Thoracic aorta (tissue), 2 donors: ENCODE results near the gene RIT2. TPM values are rescaled to one million over a fixed set of nuclear protein-coding genes. Genes with fewer than 3 reads are reported as not detected.

Source experiments
- ATAC-seq: fragments of 150-250 bp; one replicate; pipeline ENCODE4 v1.8.0; 2017; ENCODE audit warnings: low read depth; ENCODE audit not compliant: insufficient number of reproducible peaks, low FRiP score
- DNase-seq: peaks from one replicate; pipeline ENCODE4 v3.0.0-alpha.2; 2020; ENCODE audit warnings: low spot score
- H3K27ac ChIP-seq, 2 donors: fragments of 200-600 bp; sonication (generic); 1 replicate in 1 of 2; 2 replicates in 1 of 2; pipeline ENCODE4 v1.5.1; 2016; ENCODE audit warnings: mild to moderate bottlenecking in 2 of 2, moderate library complexity in 2 of 2
- H3K27me3 ChIP-seq: fragments of 200-600 bp; sonication (generic); replicated peaks from 2 replicates; pipeline ENCODE4 v1.6.0; 2016; ENCODE audit warnings: mild to moderate bottlenecking; ENCODE audit not compliant: insufficient read depth
- H3K36me3 ChIP-seq: fragments of 200-600 bp; sonication (generic); one replicate; pipeline ENCODE4 v1.5.1; 2016
- H3K4me1 ChIP-seq, 2 donors: fragments of 200-600 bp; sonication (generic); 1 replicate in 1 of 2; 2 replicates in 1 of 2; pipeline versions ENCODE4 v1.5.1 to v1.6.0; 2016; ENCODE audit warnings: low read depth in 2 of 2, mild to moderate bottlenecking in 1 of 2; ENCODE audit not compliant: control insufficient read depth in 1 of 2
- H3K4me3 ChIP-seq: fragments of 200-600 bp; sonication (generic); 2 replicates; pipeline ENCODE4 v1.5.1; 2016; ENCODE audit warnings: mild to moderate bottlenecking
- H3K9me3 ChIP-seq: fragments of 200-600 bp; sonication (generic); 2 replicates; pipeline ENCODE4 v1.5.1; 2016
- total RNA-seq, 2 donors: library from RNA; depleted of rRNA; stranded (reverse); fragments of >200 nt; gene quantifications; one replicate each; pipeline versions ENCODE4 v1.1.0 to v1.2.3, GENCODE V29; 2016
- TF ChIP-seq, protein P1 (sequence below): fragments of 200-600 bp; sonication (generic); IDR thresholded peaks from one replicate; pipeline ENCODE4 v1.5.1; 2019; ENCODE audit warnings: antibody characterized with exemption

Gene RIT2
- total RNA-seq, 2 donors from 2014 or later: not detected

DNA sequence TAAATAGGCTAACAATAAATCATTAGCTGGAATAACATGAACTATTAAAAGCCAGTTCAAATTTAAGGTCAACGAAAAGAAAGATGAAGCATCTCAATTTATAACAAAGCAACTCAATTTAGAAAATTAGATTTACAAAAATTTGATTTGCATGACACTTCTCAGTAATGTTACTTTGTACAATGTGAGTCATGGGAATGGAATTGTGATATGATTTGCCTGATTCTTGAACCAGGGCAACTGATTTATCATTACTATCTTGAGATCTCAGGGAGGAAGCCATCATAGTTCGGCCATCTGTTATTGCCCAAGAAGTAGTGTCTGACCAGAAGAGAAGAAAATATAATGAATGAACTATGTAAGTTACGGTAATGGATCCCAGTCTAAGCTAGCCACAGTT is 193.1 kb downstream of the RIT2 start:
- Histone ChIP-seq H3K4me3 (no peak overlapping the region), H3K27me3 (no peaks in the 10 kb centered on the region), H3K4me1 (no peaks in the 10 kb centered on the region), H3K9me3 (no peaks in the 10 kb centered on the region), H3K36me3 (no peaks in the 10 kb centered on the region), H3K27ac (no peak overlapping the region)
- TF ChIP-seq, protein P1, sequence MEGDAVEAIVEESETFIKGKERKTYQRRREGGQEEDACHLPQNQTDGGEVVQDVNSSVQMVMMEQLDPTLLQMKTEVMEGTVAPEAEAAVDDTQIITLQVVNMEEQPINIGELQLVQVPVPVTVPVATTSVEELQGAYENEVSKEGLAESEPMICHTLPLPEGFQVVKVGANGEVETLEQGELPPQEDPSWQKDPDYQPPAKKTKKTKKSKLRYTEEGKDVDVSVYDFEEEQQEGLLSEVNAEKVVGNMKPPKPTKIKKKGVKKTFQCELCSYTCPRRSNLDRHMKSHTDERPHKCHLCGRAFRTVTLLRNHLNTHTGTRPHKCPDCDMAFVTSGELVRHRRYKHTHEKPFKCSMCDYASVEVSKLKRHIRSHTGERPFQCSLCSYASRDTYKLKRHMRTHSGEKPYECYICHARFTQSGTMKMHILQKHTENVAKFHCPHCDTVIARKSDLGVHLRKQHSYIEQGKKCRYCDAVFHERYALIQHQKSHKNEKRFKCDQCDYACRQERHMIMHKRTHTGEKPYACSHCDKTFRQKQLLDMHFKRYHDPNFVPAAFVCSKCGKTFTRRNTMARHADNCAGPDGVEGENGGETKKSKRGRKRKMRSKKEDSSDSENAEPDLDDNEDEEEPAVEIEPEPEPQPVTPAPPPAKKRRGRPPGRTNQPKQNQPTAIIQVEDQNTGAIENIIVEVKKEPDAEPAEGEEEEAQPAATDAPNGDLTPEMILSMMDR: no peak
- no peak for ATAC-seq
- DNase-seq: no peak

DNA sequence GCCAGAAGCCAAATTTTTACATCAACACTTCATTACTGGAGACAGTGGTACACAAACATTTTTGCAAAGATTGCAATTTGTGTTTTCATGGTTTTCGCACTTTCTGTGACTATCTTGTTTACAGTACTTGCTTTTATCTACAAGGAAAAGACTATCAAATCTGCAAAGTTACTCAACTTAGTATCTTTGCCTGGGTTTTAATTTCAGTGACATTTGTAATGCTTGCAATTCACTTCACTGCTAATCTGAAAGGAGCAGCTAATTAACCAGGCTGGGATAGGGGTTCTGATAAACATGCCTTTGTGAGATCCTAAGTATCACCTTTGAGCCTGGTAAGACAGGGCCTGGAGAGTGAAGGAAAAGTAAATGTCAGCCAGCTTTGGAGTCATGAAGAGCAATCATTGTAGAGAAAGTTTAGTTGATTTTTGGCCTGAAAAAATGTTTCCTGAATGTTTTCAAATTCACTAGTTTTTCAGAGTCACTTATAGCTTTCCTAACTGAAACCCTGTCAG is 194.2 kb downstream of the RIT2 start:
- Histone ChIP-seq H3K4me1 (no peaks in the 10 kb centered on the region), H3K36me3 (no peaks in the 10 kb centered on the region), H3K9me3 (no peaks in the 10 kb centered on the region), H3K4me3 (no peak overlapping the region), H3K27ac (no peak overlapping the region), H3K27me3 (no peaks in the 10 kb centered on the region)
- no peak for DNase-seq
- TF ChIP-seq, protein P1: no peak
- no peak for ATAC-seq

DNA sequence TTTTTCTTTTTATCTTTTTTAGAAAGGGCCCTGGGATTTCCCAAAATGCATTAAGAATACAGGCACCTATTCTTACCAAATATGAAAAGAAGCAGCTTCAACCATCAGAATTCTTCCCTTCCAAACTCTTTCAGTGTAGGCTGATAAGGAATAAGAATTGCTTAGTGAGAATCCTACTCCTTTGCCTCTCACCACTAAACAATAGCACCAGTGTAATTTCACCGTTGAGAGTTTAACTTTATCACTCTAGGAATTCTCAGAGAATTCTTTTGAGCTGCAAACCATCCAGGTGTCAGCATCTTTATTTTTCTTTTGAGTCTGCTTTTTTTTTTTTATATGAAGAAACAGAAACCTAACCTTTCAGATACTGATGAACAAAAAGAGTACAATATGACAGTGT is 194.9 kb downstream of the RIT2 start:
- Histone ChIP-seq H3K9me3 (no peaks in the 10 kb centered on the region), H3K36me3 (no peaks in the 10 kb centered on the region), H3K27ac (no peak overlapping the region), H3K4me1 (no peaks in the 10 kb centered on the region), H3K4me3 (no peak overlapping the region), H3K27me3 (no peaks in the 10 kb centered on the region)
- TF ChIP-seq, protein P1: no peak
- DNase-seq (no peak), ATAC-seq (no peak)

DNA sequence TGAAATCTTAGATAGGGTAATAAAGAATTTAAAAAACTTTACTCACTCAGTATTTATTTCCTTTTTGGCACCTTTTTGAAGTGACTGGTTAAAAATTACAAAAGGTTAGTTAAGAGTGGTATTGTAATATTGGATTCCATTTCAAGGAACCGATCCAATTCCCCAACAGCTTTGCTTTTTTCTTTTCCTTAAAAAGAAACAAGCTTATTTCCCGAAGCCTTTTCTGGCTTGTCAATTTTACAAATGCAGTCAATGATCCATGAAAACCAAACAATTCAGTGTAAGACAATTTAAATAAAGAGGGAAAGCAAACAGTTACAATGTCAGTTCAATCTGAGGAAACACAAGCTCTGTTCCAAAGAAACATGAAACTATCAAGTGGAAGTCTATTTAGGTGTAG is 200.2 kb downstream of the RIT2 start:
- Histone ChIP-seq H3K27me3 (no peaks in the 10 kb centered on the region), H3K27ac (no peak overlapping the region), H3K4me3 (no peak overlapping the region), H3K9me3 (no peaks in the 10 kb centered on the region), H3K36me3 (no peaks in the 10 kb centered on the region), H3K4me1 (no peaks in the 10 kb centered on the region)
- TF ChIP-seq, protein P1: no peak
- ATAC-seq (no peak), DNase-seq (no peak)

DNA sequence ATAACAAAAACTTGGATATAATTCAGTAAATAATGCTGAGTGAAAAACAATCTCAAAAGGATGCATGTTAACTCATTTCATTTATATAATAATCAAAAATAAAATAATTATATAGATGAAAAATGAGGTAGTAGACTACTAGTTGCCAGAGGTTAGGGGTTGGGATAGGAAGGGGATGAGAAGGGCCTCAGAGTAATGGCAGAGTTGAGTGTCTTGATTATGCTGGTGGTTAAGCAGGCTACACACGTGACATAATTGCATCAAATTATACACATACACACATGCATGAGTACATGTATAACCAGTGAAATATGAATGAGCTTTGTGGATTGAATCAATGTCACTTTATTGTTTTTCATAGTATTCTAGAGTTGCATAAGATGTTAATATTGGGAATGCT is 201.0 kb downstream of the RIT2 start:
- no peaks in the 10 kb centered on the region for H3K9me3 ChIP-seq
- no peak overlapping the region for H3K27ac ChIP-seq
- TF ChIP-seq, protein P1: no peak
- H3K4me3 ChIP-seq: no peak overlapping the region
- H3K4me1 ChIP-seq: no peaks in the 10 kb centered on the region
- ATAC-seq (no peak), DNase-seq (no peak)
- H3K27me3 ChIP-seq: no peaks in the 10 kb centered on the region
- no peaks in the 10 kb centered on the region for H3K36me3 ChIP-seq
